ENCODE data around the gene LYST. TPM values are rescaled to one million over a fixed set of nuclear protein-coding genes. Genes with fewer than 3 reads are reported as not detected.

LYST gene
- total RNA-seq, 1 donor from 2014 or later = 11.4 TPM

- H3K27me3 Mint-ChIP-seq = peaks cover 15% of the 10 kb centered on the region
- no peak overlapping the region for H3K27ac Mint-ChIP-seq
- no peak overlapping the region for H3K4me3 Mint-ChIP-seq (ENCODE audit: low read depth)
- no peaks in the 10 kb centered on the region for H3K9me3 Mint-ChIP-seq (ENCODE audit: low read depth)
- DNase-seq (ENCODE audit: low spot score, unreplicated experiment) = no peak
- H3K4me1 Mint-ChIP-seq (ENCODE audit: low read depth) = peaks cover 14% of the 10 kb centered on the region
- no peaks in the 10 kb centered on the region for H3K36me3 Mint-ChIP-seq (ENCODE audit: insufficient read depth)
- TF ChIP-seq, protein P1, sequence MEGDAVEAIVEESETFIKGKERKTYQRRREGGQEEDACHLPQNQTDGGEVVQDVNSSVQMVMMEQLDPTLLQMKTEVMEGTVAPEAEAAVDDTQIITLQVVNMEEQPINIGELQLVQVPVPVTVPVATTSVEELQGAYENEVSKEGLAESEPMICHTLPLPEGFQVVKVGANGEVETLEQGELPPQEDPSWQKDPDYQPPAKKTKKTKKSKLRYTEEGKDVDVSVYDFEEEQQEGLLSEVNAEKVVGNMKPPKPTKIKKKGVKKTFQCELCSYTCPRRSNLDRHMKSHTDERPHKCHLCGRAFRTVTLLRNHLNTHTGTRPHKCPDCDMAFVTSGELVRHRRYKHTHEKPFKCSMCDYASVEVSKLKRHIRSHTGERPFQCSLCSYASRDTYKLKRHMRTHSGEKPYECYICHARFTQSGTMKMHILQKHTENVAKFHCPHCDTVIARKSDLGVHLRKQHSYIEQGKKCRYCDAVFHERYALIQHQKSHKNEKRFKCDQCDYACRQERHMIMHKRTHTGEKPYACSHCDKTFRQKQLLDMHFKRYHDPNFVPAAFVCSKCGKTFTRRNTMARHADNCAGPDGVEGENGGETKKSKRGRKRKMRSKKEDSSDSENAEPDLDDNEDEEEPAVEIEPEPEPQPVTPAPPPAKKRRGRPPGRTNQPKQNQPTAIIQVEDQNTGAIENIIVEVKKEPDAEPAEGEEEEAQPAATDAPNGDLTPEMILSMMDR (IDR thresholded peaks at IDR 0.05; ENCODE audit: unreplicated experiment) = no peak
Observed at GRCh38 chr1:235882816-235883215, 16.1 kb upstream of the LYST start.

- Mint-ChIP-seq H3K4me1 (ENCODE audit: low read depth) (peaks cover 12% of the 10 kb centered on the region), H3K36me3 (ENCODE audit: insufficient read depth) (no peaks in the 10 kb centered on the region), H3K9me3 (ENCODE audit: low read depth) (no peaks in the 10 kb centered on the region), H3K27ac (no peak overlapping the region), H3K4me3 (ENCODE audit: low read depth) (no peak overlapping the region), H3K27me3 (peaks cover 15% of the 10 kb centered on the region)
- TF ChIP-seq, protein P1 (IDR thresholded peaks at IDR 0.05; ENCODE audit: unreplicated experiment) = no peak
- no peak for DNase-seq (ENCODE audit: low spot score, unreplicated experiment)
Observed at GRCh38 chr1:235881930-235882700, 15.4 kb upstream of the LYST start.

- Mint-ChIP-seq H3K9me3 (ENCODE audit: low read depth) (no peaks in the 10 kb centered on the region), H3K36me3 (ENCODE audit: insufficient read depth) (no peaks in the 10 kb centered on the region), H3K4me1 (ENCODE audit: low read depth) (peaks cover 7% of the 10 kb centered on the region), H3K4me3 (ENCODE audit: low read depth) (no peak overlapping the region), H3K27ac (no peak overlapping the region), H3K27me3 (peaks cover 15% of the 10 kb centered on the region)
- DNase-seq (ENCODE audit: low spot score, unreplicated experiment) = no peak
- TF ChIP-seq, protein P1 (IDR thresholded peaks at IDR 0.05; ENCODE audit: unreplicated experiment) = no peak
Observed at GRCh38 chr1:235878082-235878811, 11.5 kb upstream of the LYST start.

- Mint-ChIP-seq H3K4me1 (ENCODE audit: low read depth) (peaks cover 7% of the 10 kb centered on the region), H3K27me3 (no peaks in the 10 kb centered on the region), H3K9me3 (ENCODE audit: low read depth) (no peaks in the 10 kb centered on the region), H3K36me3 (ENCODE audit: insufficient read depth) (no peaks in the 10 kb centered on the region), H3K27ac (no peak overlapping the region), H3K4me3 (ENCODE audit: low read depth) (no peak overlapping the region)
- no peak for DNase-seq (ENCODE audit: low spot score, unreplicated experiment)
- TF ChIP-seq, protein P1 (IDR thresholded peaks at IDR 0.05; ENCODE audit: unreplicated experiment) = no peak
Observed at GRCh38 chr1:235876402-235876841, 9.7 kb upstream of the LYST start.

DNA sequence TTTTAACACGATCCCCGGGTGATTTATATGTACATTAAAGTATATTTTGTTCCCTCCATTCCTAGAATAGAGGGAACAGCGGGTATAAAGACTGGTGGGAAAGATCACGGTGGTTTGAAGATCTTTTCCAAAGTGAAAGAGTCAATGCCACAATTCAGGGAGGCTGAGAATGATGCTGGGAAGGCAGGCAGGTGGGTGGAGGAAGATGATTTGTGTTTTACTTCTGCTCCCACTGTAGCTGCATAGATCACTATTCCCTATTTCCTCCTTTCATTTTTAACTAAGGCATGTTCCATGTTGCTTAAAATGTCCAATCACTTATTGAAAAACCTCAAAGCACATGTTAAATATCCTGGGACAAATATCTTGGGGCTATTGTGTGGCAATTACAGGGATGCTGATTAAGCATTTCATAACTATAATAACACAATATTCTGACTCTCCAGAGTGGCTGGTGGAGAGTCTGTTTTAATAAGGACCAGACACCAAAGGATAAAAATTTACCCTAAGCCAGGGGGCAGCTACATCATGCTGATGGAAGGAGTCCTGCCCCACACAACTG, 8.4 kb upstream of the LYST start:
- Mint-ChIP-seq H3K27me3 (no peaks in the 10 kb centered on the region), H3K4me1 (ENCODE audit: low read depth) (peaks cover 7% of the 10 kb centered on the region), H3K27ac (no peak overlapping the region), H3K9me3 (ENCODE audit: low read depth) (no peaks in the 10 kb centered on the region), H3K36me3 (ENCODE audit: insufficient read depth) (no peaks in the 10 kb centered on the region), H3K4me3 (ENCODE audit: low read depth) (no peak overlapping the region)
- no peak for DNase-seq (ENCODE audit: low spot score, unreplicated experiment)
- TF ChIP-seq, protein P1 (IDR thresholded peaks at IDR 0.05; ENCODE audit: unreplicated experiment) = no peak

All from progenitor cell of endocrine pancreas (in vitro differentiated cells).